HepG2 (cell line): ENCODE results near the gene PDE2A. TPM values are rescaled to one million over a fixed set of nuclear protein-coding genes. Genes with fewer than 3 reads are reported as not detected.

Experiments used
- ATAC-seq: fragments of 200-7000 bp; cut with Tn5 transposase; 3 replicates; pipeline ENCODE4 v1.9.1; 2020; ENCODE audit warnings: mild to moderate bottlenecking, moderate library complexity
- BruUV-seq: library from RNA; stranded (reverse); fragments of 400-500 nt; replicated peaks from 2 replicates; lab custom pipeline; 2021; lab: Mats Ljungman, UMichigan
- CTCF ChIA-PET: fragments of 300-600 bp; formaldehyde crosslinking; extraction: SDS; loops from one replicate; lab custom pipeline; 2021; ENCODE audit warnings: low total read pairs, inconsistent platforms, low intra/inter-chr PET ratio; lab: Yijun Ruan, JAX
- POLR2A ChIA-PET: fragments of 350-600 bp; sonication (Branson Sonifier 250); formaldehyde crosslinking; loops from one replicate; lab custom pipeline; 2020; ENCODE audit warnings: antibody characterized with exemption, inconsistent platforms; lab: Yijun Ruan, JAX
- DNase-seq: peaks from one replicate; pipeline ENCODE4 v3.0.0-alpha.2; 2015; ENCODE audit warnings: low spot score
- FAIRE-seq: peaks from 3 replicates; lab custom pipeline; 2011; peaks lifted over from hg19 to GRCh38; lab: Jason Lieb, UNC
- H2AFZ ChIP-seq: one replicate; pipeline ENCODE4 v1.6.1; 2011; ENCODE audit warnings: low read length, inconsistent platforms
- H3K27ac ChIP-seq: fragments of 300-600 bp; 3 replicates; pipeline ENCODE4 v1.8.0; 2011; ENCODE audit warnings: mixed run types, mild to moderate bottlenecking, mixed read lengths, low read length, inconsistent platforms; ENCODE audit not compliant: insufficient read depth; ENCODE audit errors: extremely low read length
- H3K27me3 ChIP-seq, 2 experiments: fragments of 200-600 bp in 1 of 2; 2 replicates in 1 of 2; 3 replicates in 1 of 2; pipeline versions ENCODE4 v1.6.0 to v1.8.0; 2011; ENCODE audit warnings: low read length in 2 of 2, mild to moderate bottlenecking in 2 of 2, moderate library complexity in 2 of 2, inconsistent platforms in 1 of 2; ENCODE audit not compliant: insufficient read depth in 2 of 2, control insufficient read depth in 1 of 2
- H3K36me3 ChIP-seq, 2 experiments: fragments of 200-600 bp in 1 of 2; replicated peaks in 1 of 2; 2 replicates in 1 of 2; 3 replicates in 1 of 2; pipeline versions ENCODE4 v1.5.1 to v1.8.0; 2011; ENCODE audit warnings: low read length in 2 of 2, inconsistent platforms in 1 of 2; ENCODE audit not compliant: insufficient read depth in 2 of 2, control insufficient read depth in 1 of 2
- H3K4me1 ChIP-seq: 2 replicates; pipeline ENCODE4 v1.5.1; 2012; ENCODE audit warnings: low read length, inconsistent platforms; ENCODE audit not compliant: insufficient read depth
- H3K4me2 ChIP-seq: 2 replicates; pipeline ENCODE4 v1.6.0; 2011; ENCODE audit warnings: low read depth, low read length, inconsistent platforms
- H3K4me3 ChIP-seq, 3 experiments: fragments of 200-600 bp in 1 of 3; sonication (generic), shearing (Covaris generic) in 1 of 3; replicated peaks in 1 of 3; 2 replicates each; pipeline ENCODE4 v1.5.1; 2011 to 2016; ENCODE audit warnings: low read length in 3 of 3, inconsistent platforms in 2 of 3, low read depth in 2 of 3, mild to moderate bottlenecking in 2 of 3, control low read depth in 1 of 3, mixed read lengths in 1 of 3; ENCODE audit not compliant: insufficient read depth in 1 of 3
- H3K79me2 ChIP-seq: one replicate; pipeline ENCODE4 v1.6.1; 2011; ENCODE audit warnings: low read length, inconsistent platforms; ENCODE audit not compliant: insufficient read depth
- H3K9ac ChIP-seq: 2 replicates; pipeline ENCODE4 v1.6.0; 2011; ENCODE audit warnings: mild to moderate bottlenecking, low read depth, low read length, inconsistent platforms; ENCODE audit not compliant: insufficient read depth
- H3K9me3 ChIP-seq: 2 replicates; pipeline ENCODE4 v1.5.1; 2012; ENCODE audit warnings: mild to moderate bottlenecking, low read length
- H4K20me1 ChIP-seq: 2 replicates; pipeline ENCODE4 v1.6.0; 2011; ENCODE audit warnings: inconsistent platforms, mild to moderate bottlenecking, low read length, moderate library complexity; ENCODE audit not compliant: insufficient read depth
- CCDC6 ChIP-seq: sonication (generic); formaldehyde crosslinking; IDR thresholded peaks from 2 replicates; pipeline ENCODE4 v1.8.1; 2022; ENCODE audit warnings: mild to moderate bottlenecking, missing genetic modification reagents, moderate library complexity
- FUBP1 ChIP-seq: sonication (generic); formaldehyde crosslinking; IDR thresholded peaks from 2 replicates; pipeline ENCODE4 v1.5.1; 2020; ENCODE audit warnings: missing genetic modification reagents, mild to moderate bottlenecking, borderline replicate concordance
- HNF1B ChIP-seq: sonication (generic); formaldehyde crosslinking; IDR thresholded peaks from 2 replicates; pipeline ENCODE4 v1.5.1; 2020; ENCODE audit warnings: mild to moderate bottlenecking, moderate library complexity, missing genetic modification reagents
- KDM5B ChIP-seq: sonication (generic); formaldehyde crosslinking; IDR thresholded peaks from 2 replicates; pipeline ENCODE4 v1.4.0; 2020; ENCODE audit warnings: missing genetic modification reagents, mild to moderate bottlenecking, borderline replicate concordance
- RBM39 ChIP-seq: fragments of 200-400 bp; formaldehyde crosslinking; IDR thresholded peaks from one replicate; pipeline ENCODE4 v1.6.1; 2018; ENCODE audit warnings: antibody characterized with exemption, mild to moderate bottlenecking, low read depth, low read length; ENCODE audit not compliant: poor library complexity, severe bottlenecking
- TBX3 ChIP-seq: fragments of 450-650 bp; IDR thresholded peaks from 2 replicates; pipeline ENCODE4 v1.6.1; 2017; ENCODE audit warnings: antibody characterized with exemption, mild to moderate bottlenecking, inconsistent platforms, borderline replicate concordance
- TIGD3 ChIP-seq: sonication (generic); formaldehyde crosslinking; IDR thresholded peaks from 2 replicates; pipeline ENCODE4 v1.5.1; 2020; ENCODE audit warnings: mild to moderate bottlenecking, missing genetic modification reagents, borderline replicate concordance
- TSC22D2 ChIP-seq: sonication (generic); formaldehyde crosslinking; IDR thresholded peaks from 2 replicates; pipeline ENCODE4 v1.5.1; 2020; ENCODE audit warnings: missing genetic modification reagents, mild to moderate bottlenecking, borderline replicate concordance
- ZNF510 ChIP-seq: sonication (generic); formaldehyde crosslinking; IDR thresholded peaks from 2 replicates; pipeline ENCODE4 v1.4.0; 2020; ENCODE audit warnings: low read depth, mild to moderate bottlenecking, missing genetic modification reagents
- ZNF670 ChIP-seq: sonication (generic); formaldehyde crosslinking; IDR thresholded peaks from 2 replicates; pipeline ENCODE4 v1.8.0; 2022; ENCODE audit warnings: mild to moderate bottlenecking, missing genetic modification reagents, borderline replicate concordance
- WGBS: methylation state at CpG from one replicate; pipeline ENCODE4 v1.1.6; 2017; ENCODE audit warnings: low lambda C conversion rate; 5-methylcytosine and 5-hydroxymethylcytosine counted together
- in situ Hi-C: cut with HindIII; loops from 2 replicates; pipeline ENCODE4 v1.10.0; 2017; ENCODE audit warnings: low pct_unique_long_range_greater_than_20kb; ENCODE audit not compliant: extremely low pct_ligation_motif_present
- intact Hi-C: fragments of 100-400 bp; cut with micrococcal nuclease; formaldehyde crosslinking; loops from one replicate; pipeline ENCODE4 v1.10.0; 2022; ENCODE audit not compliant: unreplicated experiment
- polyA plus RNA-seq, 8 experiments: library from polyadenylated mRNA; depleted of rRNA in 3 of 8; stranded (reverse) in 7 of 8; unstranded in 1 of 8; fragments of >200 nt; fragmentation: Illumina TruSeq in 4 of 8; extraction: Trizol in 4 of 8; gene quantifications; 2 replicates each; pipeline versions ENCODE4 v1.2.1 to v1.2.3, GENCODE V29; 2011 to 2016; ENCODE audit warnings: low read depth in 4 of 8, missing spikeins in 1 of 8, mixed read lengths in 1 of 8; ENCODE audit not compliant: insufficient read depth in 1 of 8
- total RNA-seq, 5 experiments: library from RNA; depleted of rRNA; stranded (reverse); fragments of >200 nt; fragmentation: Illumina TruSeq; extraction: Trizol; gene quantifications; 2 replicates each; pipeline ENCODE4 v1.2.3, GENCODE V29; 2016; ENCODE audit warnings: low read depth in 1 of 5
- TF ChIP-seq, protein P1 (sequence below): sonication (generic); formaldehyde crosslinking; IDR thresholded peaks from 2 replicates; pipeline ENCODE4 v1.5.0; 2020; ENCODE audit warnings: mild to moderate bottlenecking, missing genetic modification reagents
- TF ChIP-seq, protein P2 (sequence below): IDR thresholded peaks from 2 replicates; pipeline ENCODE4 v1.6.1; 2016; ENCODE audit warnings: mild to moderate bottlenecking
- TF ChIP-seq, protein P3 (sequence below): conservative IDR thresholded peaks from 2 replicates; pipeline ENCODE4 v1.6.1; 2018; ENCODE audit warnings: missing genetic modification reagents

Gene PDE2A
- total and polyA plus RNA-seq, 2 of the 13 experiments (the other 11 are each of a cell fraction or from before 2014, with no cell fraction given): 3.1 TPM; not detected in 1

DNA sequence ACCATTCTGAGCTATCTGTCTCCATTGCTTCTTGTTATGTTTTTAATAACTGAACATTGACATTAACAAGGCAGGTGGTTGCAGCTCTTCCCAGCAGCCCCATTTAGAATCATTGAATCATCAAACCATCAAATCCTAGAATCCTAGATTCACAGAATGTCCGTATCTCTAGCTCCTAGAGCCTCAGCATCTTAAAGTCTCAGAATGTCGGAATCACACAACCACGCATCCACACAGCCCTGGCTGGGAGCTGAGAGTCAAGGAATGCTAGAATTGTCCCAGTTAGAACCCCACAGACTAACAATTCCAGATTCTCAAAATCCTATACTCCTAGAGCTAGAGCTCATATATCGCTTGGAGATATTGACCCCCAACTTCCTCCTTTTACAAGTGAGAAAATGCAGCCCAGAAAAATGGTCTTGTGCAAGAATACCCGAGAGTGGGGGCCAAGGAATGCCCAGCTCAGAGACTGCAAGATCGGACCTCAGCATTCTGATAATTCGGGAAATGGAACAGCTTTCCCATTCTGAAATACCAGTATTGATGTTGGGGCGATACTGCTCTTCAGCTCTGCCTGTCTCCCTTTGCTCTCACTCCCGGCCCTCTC is 38.8 kb downstream of the PDE2A start:
- FAIRE-seq (no peak), DNase-seq (no peak), ATAC-seq (no peak)
- Histone ChIP-seq H3K4me3 (no peak overlapping the region), H3K27ac (no peak overlapping the region), H2AFZ (no peak overlapping the region), H3K79me2 (no peaks in the 10 kb centered on the region), H3K27me3 (peaks cover 28 to 93% of the 10 kb centered on the region in 2 experiments), H4K20me1 (no peaks in the 10 kb centered on the region), H3K4me2 (no peak overlapping the region), H3K9me3 (no peaks in the 10 kb centered on the region), H3K9ac (no peak overlapping the region), H3K4me1 (no peaks in the 10 kb centered on the region), H3K36me3 (no peaks in the 10 kb centered on the region)
- no TSS peak for BruUV-seq
- in situ Hi-C loops: no loop called here
- POLR2A ChIA-PET: no interaction called here
- WGBS: 16% methylated on average over 8 of the region's 9 CpGs
- CTCF ChIA-PET: no interaction called here
- intact Hi-C loops: no loop called here
- TF ChIP-seq KDM5B (CRISPR knock-in tag) (no peak), HNF1B (no peak), TBX3 (no peak), RBM39 (no peak), TSC22D2 (CRISPR knock-in tag) (no peak), ZNF670 (CRISPR knock-in tag) (no peak), CCDC6 (CRISPR knock-in tag) (no peak), TIGD3 (CRISPR knock-in tag) (no peak), ZNF510 (CRISPR knock-in tag) (no peak), FUBP1 (CRISPR knock-in tag) (no peak)
- TF ChIP-seq, protein P1, sequence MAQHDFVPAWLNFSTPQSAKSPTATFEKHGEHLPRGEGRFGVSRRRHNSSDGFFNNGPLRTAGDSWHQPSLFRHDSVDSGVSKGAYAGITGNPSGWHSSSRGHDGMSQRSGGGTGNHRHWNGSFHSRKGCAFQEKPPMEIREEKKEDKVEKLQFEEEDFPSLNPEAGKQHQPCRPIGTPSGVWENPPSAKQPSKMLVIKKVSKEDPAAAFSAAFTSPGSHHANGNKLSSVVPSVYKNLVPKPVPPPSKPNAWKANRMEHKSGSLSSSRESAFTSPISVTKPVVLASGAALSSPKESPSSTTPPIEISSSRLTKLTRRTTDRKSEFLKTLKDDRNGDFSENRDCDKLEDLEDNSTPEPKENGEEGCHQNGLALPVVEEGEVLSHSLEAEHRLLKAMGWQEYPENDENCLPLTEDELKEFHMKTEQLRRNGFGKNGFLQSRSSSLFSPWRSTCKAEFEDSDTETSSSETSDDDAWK (CRISPR knock-in tag): no peak
- TF ChIP-seq, protein P2, sequence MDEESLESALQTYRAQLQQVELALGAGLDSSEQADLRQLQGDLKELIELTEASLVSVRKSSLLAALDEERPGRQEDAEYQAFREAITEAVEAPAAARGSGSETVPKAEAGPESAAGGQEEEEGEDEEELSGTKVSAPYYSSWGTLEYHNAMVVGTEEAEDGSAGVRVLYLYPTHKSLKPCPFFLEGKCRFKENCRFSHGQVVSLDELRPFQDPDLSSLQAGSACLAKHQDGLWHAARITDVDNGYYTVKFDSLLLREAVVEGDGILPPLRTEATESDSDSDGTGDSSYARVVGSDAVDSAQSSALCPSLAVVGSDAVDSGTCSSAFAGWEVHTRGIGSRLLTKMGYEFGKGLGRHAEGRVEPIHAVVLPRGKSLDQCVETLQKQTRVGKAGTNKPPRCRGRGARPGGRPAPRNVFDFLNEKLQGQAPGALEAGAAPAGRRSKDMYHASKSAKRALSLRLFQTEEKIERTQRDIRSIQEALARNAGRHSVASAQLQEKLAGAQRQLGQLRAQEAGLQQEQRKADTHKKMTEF (CRISPR knock-in tag): no peak
- TF ChIP-seq, protein P3, sequence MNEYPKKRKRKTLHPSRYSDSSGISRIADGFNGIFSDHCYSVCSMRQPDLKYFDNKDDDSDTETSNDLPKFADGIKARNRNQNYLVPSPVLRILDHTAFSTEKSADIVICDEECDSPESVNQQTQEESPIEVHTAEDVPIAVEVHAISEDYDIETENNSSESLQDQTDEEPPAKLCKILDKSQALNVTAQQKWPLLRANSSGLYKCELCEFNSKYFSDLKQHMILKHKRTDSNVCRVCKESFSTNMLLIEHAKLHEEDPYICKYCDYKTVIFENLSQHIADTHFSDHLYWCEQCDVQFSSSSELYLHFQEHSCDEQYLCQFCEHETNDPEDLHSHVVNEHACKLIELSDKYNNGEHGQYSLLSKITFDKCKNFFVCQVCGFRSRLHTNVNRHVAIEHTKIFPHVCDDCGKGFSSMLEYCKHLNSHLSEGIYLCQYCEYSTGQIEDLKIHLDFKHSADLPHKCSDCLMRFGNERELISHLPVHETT (CRISPR knock-in tag): no peak
